ENCODE measurements around the gene MAP7D2. TPM values are rescaled to one million over a fixed set of nuclear protein-coding genes. Genes with fewer than 3 reads are reported as not detected.

MAP7D2 gene
- total RNA-seq, 1 donor from 2014 or later: 1.5 TPM

DNA sequence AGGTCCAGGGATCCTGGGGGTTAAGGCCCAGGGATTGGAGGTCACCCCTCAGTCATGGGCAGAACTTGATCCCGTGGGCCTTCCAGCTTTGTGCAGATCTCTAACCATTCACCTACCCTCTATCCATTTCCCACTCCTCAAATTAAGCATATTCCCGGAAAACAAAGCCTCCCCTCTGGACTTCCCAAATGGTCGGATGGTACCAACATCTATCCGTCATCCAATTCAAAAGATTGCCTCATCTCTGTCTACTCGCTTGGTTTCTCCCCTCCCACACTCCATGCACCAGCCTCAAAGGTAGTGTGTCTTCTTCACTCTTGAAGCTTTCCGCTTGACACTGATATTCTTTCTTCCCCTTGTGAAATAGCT, 125.4 kb downstream of the MAP7D2 start:
- DNase-seq (ENCODE audit: low spot score, unreplicated experiment): no peak
- peaks cover 4% of the 10 kb centered on the region for H3K36me3 Mint-ChIP-seq (ENCODE audit: insufficient read depth)
- peaks cover 1% of the 10 kb centered on the region for H3K4me1 Mint-ChIP-seq (ENCODE audit: low read depth)
- H3K27me3 Mint-ChIP-seq: no peaks in the 10 kb centered on the region
- H3K9me3 Mint-ChIP-seq (ENCODE audit: low read depth): peaks cover 16% of the 10 kb centered on the region
- H3K4me3 Mint-ChIP-seq (ENCODE audit: low read depth): peak overlapping the region; percentile 66
- no peak for TF ChIP-seq CTCF (IDR thresholded peaks at IDR 0.05; ENCODE audit: unreplicated experiment)
- H3K27ac Mint-ChIP-seq: peak overlapping the region; percentile 13

- H3K27me3 Mint-ChIP-seq: no peaks in the 10 kb centered on the region
- H3K27ac Mint-ChIP-seq: peak within 1 kb of the TSS; percentile 67
- H3K36me3 Mint-ChIP-seq (ENCODE audit: insufficient read depth): peaks cover 7% of the 10 kb centered on the region
- H3K4me3 Mint-ChIP-seq (ENCODE audit: low read depth): peak within 1 kb of the TSS; percentile 79
- H3K9me3 Mint-ChIP-seq (ENCODE audit: low read depth): peaks cover 17% of the 10 kb centered on the region
- TF ChIP-seq CTCF (IDR thresholded peaks at IDR 0.05; ENCODE audit: unreplicated experiment): peak; percentile 73
- H3K4me1 Mint-ChIP-seq (ENCODE audit: low read depth): no peaks in the 10 kb centered on the region
- peak; percentile 82 for DNase-seq (ENCODE audit: low spot score, unreplicated experiment)
Observed at GRCh38 chrX:19990556-19991349, 126.0 kb downstream of the MAP7D2 start, which contains the start of gene BCLAF3. TSS of gene BCLAF3 (minus strand) at chrX:19991061. CDS start at chrX:19970264, 20,797 bp downstream.

DNA sequence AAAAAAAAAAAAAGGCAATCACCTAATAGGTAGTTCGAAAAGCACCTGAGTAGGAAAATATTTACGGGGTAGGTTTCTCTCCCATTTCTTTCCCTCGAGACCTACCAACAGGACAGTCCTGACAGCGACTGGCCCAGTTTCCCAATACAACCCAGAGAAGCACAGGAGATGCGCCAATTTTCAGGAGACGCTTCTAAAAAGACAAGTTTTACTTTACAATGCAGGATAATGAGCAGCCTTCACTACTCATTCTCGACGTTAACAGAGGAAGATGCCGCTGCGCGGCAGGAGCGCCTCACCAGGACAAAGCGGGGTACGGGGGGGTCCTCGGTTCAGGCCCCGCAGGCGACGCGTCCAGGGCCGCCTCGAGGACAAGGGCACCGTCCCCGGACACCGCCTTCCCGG, 126.6 kb downstream of the MAP7D2 start:
- Mint-ChIP-seq H3K4me1 (ENCODE audit: low read depth) (no peaks in the 10 kb centered on the region), H3K36me3 (ENCODE audit: insufficient read depth) (peaks cover 7% of the 10 kb centered on the region), H3K27me3 (no peaks in the 10 kb centered on the region), H3K4me3 (ENCODE audit: low read depth) (peak overlapping the region; percentile 79), H3K27ac (peak overlapping the region; percentile 67), H3K9me3 (ENCODE audit: low read depth) (peaks cover 19% of the 10 kb centered on the region)
- no peak for DNase-seq (ENCODE audit: low spot score, unreplicated experiment)
- no peak for TF ChIP-seq CTCF (IDR thresholded peaks at IDR 0.05; ENCODE audit: unreplicated experiment)

DNA sequence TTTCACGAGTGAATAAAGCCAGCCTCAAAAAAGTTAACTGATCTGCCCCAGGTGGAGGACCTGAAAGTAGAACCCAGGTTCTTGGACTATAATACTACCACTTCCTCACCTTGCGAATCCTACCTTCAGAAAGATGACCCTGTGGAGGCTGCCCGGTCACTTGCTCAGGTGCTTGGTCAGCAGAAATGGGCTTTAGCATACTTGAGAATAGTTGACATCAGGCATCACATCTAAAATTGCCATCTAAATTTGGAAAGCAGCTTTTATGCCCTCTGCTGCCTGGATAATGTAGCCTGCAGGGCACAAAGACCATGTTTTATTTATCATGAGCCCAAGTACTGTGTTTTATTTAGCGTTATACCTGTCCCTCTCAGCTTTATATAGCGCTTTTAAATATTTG, 128.9 kb downstream of the MAP7D2 start:
- H3K4me3 Mint-ChIP-seq (ENCODE audit: low read depth): no peak overlapping the region
- no peak overlapping the region for H3K27ac Mint-ChIP-seq

DNA sequence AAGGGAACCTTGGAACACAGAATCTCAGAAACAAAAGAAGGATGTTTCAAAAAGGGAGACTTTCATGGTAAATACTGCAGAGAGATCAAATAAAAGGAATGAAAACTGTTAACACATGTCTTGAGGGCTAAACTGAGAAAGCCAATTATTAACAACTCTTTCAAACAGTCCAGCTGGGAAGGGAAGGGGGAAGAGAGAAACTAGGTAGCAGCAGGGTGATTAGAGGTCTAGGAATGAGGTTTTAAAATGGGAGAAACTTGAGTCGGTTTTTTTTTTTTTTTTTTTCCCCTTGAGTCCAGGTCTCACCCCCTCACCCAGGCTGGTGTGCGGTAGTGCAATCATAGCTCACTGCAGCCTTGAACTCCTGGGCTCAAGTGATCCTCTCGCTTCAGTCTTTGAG, 130.2 kb downstream of the MAP7D2 start:
- H3K9me3 Mint-ChIP-seq (ENCODE audit: low read depth): peaks cover 16% of the 10 kb centered on the region

More for the DNA sequence above, 128.9 kb downstream of the MAP7D2 start:
- Mint-ChIP-seq H3K9me3 (ENCODE audit: low read depth) (peaks cover 15% of the 10 kb centered on the region), H3K27me3 (no peaks in the 10 kb centered on the region), H3K36me3 (ENCODE audit: insufficient read depth) (peaks cover 7% of the 10 kb centered on the region), H3K4me1 (ENCODE audit: low read depth) (no peaks in the 10 kb centered on the region)
- no peak for TF ChIP-seq CTCF (IDR thresholded peaks at IDR 0.05; ENCODE audit: unreplicated experiment)
- DNase-seq (ENCODE audit: low spot score, unreplicated experiment): no peak

More for the DNA sequence above, 130.2 kb downstream of the MAP7D2 start:
- no peak for TF ChIP-seq CTCF (IDR thresholded peaks at IDR 0.05; ENCODE audit: unreplicated experiment)
- no peak for DNase-seq (ENCODE audit: low spot score, unreplicated experiment)
- Mint-ChIP-seq H3K4me3 (ENCODE audit: low read depth) (no peak overlapping the region), H3K4me1 (ENCODE audit: low read depth) (peaks cover 2% of the 10 kb centered on the region), H3K36me3 (ENCODE audit: insufficient read depth) (peaks cover 7% of the 10 kb centered on the region), H3K27ac (no peak overlapping the region), H3K27me3 (no peaks in the 10 kb centered on the region)

All from progenitor cell of endocrine pancreas (in vitro differentiated cells).